Pons (tissue), 1 donor: Measurements from ENCODE around the gene ARMC8.
"Not testable (repeated sequence)": the region's sequence is repeated elsewhere in the genome, so short reads cannot be mapped to it uniquely, and the experiment has no call there.

Source experiments
- DNase-seq: peaks from one replicate; pipeline ENCODE4 v3.0.0-alpha.2; 2016; ENCODE audit warnings: low spot score

The ARMC8 gene

DNA sequence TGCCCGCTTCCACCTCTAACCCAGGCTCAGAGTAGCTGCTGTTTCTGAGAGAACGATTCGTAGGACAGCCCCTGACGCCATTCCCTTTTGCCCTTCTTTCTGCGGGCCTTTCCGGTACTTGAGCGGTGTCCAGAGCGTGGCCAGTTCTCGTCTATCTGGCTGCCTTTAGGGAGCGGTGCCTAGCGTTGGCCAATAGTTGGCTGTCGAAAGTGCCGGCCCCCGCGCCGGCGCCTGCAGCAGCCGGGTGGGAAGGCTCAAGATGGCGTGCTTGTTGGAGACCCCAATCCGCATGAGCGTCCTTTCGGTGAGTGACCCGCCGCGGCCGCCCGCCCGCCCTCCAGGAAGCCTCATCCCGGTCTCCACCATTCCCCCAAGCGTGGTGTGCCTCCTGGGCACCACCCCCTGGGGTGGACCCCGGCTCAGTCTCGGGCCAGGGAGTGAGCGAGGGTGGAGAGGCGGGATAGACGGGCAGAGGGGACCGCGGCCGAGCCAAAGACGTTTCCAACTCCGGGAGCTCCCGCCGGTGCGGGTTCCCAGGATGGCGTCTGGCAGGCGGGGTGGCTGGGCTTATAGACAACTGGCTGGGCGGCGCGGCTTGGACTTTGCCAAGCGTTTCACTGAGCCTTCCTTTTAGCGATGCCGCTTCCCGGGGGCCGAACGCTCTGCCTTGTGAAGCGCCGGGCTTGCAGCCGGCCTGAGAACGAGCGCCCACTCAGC, at the start of gene ARMC8:
Gene ARMC8, plus strand, starts transcription at position 6 of the 717 bp plus-strand sequence. Its CDS starts 254 bp downstream, at position 260.
- DNase-seq: peak; percentile 31

DNA sequence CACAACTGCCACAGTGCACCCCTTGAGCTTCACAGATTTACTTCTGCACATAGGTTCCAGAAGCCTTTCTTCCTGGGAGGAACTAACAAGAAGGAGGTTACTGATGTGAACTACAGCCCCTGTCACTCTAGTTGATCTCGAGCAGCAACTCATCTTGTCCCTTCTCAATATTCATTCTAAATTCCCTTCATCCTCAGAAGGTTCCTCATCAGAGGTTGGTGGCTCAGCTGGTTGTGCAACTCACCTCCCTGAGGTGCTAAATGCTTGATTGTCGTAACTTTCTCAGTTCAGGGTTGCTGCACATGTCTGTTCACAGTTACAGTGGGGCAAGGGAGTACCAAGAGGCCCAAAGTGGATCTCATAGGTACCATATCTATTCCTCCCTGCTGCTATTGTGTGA, 49.2 kb upstream of the ARMC8 start:
- no peak for DNase-seq

DNA sequence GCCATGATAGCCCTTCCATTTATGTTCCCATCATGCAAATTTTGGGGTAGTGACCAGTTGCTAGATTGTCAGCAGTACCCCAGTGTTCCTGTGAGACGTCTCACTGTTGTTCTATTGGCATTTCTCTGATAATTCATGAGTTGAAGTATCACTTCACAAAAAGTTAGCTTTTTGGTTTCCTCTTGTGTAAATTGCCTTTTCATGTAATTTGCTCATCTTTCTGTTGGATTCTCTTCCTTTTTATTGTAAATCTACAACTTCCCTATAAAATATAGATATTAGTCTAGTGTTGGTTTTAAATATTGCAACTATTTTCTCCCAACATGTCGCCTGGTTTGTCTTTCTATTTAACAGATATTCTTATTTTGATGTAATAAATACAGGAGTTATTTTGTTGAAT, 47.4 kb upstream of the ARMC8 start:
- DNase-seq: no peak

DNA sequence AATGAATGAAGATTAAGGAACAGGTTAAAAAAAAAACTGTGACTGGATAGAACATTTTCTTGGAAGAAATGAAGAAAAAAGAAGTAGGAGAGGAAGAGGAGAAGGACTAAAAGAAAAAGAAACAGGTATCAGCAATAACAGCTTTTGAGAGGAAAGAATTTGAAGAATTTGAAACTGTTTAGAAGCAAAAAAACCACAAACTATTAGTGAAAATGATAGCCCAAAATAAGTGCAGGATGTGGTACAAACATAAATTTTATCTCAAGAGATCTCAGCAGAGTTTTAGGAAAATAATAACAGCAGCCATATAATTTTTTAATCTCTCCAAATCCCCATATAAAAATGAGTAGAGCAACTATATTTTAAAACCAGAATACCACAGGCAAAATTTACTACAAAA, 46.2 kb upstream of the ARMC8 start:
- no peak for DNase-seq

- not testable (repeated sequence) for DNase-seq
These were observed 44.9 kb upstream of the ARMC8 start for GRCh38 chr3:138142181-138142580.

DNA sequence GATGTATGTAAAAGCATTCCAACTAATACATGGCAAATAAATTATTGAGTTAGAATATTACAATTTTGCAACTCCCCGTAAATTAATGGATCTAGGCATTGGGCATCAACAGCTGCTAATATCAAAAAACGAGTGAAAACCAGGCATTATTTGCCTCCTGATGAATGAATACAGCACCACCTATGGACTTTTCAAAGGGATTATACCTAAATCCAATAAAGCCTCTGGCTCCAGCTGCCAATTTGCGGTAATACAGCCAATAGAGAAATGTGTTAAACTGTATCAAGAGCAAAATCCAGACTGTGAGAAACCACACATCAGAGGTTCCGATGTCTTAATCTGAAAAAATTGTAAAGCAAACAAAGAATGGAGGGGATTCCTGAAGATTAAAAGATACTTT, 38.6 kb upstream of the ARMC8 start:
- DNase-seq: no peak

DNA sequence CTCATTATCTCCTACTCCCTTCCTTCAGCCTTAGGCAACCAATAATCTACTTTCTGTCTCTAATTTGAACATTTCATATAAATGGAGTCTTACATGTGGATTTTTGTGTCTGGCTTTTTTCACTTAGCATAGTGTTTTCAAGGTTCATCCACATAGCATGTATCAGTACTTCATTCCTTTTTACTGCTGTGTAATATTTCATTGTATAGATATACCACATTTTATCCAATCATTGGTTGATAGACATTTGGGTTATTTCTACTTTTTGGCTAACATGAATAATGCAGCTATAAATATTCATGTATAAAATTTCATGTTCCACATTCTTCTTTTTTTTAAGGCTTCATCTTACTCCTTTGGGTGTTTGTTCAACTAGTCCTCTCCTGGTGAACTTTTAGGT, 32.6 kb upstream of the ARMC8 start:
- no peak for DNase-seq

GRCh38 chr3:138157743-138158142, 29.4 kb upstream of the ARMC8 start:
- no peak for DNase-seq

DNA sequence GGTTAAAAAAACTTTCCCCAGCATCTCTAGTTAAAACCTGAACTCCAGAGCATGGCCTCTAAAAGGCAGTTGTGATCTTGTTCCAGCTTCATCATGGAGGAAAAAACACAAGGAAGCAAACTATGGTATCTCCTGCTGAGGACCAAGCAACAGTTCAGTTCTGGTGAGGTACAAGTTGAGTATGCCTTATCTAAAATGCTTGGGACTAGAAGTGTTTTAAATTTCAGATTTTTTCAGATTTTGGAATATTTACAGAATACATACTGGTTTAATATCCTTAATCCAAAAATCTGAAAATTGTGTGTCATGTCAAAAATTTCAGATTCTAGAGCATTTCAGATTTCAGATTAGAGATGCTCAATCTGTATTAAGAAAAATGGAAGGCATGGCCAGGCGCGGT, 22.0 kb upstream of the ARMC8 start:
- DNase-seq: no peak

- DNase-seq: no peak
These were observed 14.5 kb upstream of the ARMC8 start for GRCh38 chr3:138172625-138173024.

GRCh38 chr3:138173769-138174420, 13.2 kb upstream of the ARMC8 start:
- DNase-seq: peak; percentile 11

- peak; percentile 78 for DNase-seq
These were observed 12.5 kb upstream of the ARMC8 start, which contains the start of gene DBR1 for GRCh38 chr3:138174421-138175131. TSS of gene DBR1 (minus strand) at chr3:138174921. CDS start at chr3:138174795, 126 bp downstream.

- DNase-seq: peak; percentile 69
These were observed 6.6 kb upstream of the ARMC8 start for GRCh38 chr3:138180375-138181029.

GRCh38 chr3:138184994-138185393, 2.1 kb upstream of the ARMC8 start:
- DNase-seq: no peak

DNA sequence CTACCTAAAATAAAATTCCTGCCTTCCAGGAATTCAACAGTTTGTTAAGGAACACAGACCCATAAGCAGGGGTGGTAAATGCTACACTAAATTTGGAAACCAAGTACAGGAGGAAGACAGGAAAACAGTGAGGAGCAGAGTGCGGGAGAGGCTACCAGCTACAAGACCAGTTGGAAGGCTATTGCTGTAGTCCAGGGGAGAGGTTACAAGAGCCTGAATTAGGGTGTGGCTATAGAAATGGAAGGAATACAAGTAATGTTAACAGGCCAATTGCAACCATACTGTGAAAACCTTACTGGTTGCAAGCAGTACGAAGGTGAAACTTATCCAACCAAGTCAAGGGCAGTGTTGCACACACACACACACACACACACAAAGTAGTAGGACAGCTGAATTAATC, 880 bp upstream of the ARMC8 start:
- DNase-seq: no peak

- DNase-seq: peak; percentile 88
These were observed 252 bp upstream of the ARMC8 start for GRCh38 chr3:138186803-138187295.

DNA sequence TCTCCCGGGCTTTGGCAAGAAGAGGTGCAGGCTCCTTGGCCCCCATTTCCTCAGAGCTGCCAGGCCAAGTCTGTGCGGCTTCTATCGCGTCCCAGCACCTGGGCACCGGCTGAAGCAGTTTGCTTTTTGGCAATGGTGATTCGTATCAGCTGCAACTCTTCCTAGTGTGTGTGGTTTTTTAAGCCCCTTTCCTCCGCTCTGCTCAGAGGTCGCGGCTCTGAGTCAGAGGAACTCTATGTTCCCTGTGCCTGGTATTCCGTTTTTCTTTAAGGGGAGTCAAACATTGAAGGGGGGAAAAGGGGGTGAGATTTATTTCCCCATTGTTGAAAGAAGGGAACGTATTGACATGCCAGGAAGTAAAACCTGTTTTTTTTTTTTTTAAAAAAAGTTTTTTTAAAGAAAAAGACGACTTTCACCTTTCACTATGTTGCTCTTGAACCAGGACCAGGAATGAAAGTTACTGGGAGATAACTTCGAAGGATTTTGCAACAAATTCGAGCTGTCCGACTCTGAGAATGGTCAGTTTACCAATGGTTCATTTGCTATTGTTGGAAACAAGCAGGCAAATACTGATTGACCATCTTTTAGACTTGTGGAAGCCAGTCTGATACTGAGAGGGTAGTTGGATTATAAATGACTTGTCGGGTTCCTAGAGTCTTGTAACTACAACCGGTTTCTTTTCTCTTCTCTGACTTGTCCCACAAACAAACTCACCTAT, 1.1 kb downstream of the ARMC8 start:
- DNase-seq: no peak

GRCh38 chr3:138195481-138195880, 8.4 kb downstream of the ARMC8 start:
- peak; percentile 86 for DNase-seq

GRCh38 chr3:138196023-138196422, 8.9 kb downstream of the ARMC8 start:
- no peak for DNase-seq

- peak; percentile 62 for DNase-seq
These were observed 10.0 kb downstream of the ARMC8 start for GRCh38 chr3:138197058-138197457.

DNA sequence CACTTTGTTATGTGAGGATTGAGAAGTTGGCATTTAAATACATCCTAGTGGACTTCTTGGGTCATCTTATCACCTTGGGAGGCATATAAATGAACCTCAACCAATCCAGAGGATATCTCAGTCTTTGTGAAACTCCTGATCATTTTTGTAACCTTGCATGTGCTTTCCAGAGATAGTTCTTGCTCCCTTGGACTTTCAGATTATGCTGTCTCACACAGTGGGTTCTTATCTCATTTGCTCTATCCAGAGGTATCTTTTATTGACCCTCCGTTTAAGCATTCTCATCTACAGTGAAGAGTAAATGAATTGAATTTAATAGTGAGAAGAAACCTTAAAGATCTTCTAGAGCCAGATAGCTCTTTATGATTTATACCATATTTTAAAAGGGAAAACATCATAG, 10.4 kb downstream of the ARMC8 start:
- no peak for DNase-seq

GRCh38 chr3:138199851-138200250, 12.8 kb downstream of the ARMC8 start:
- DNase-seq: no peak
